Middle frontal gyrus (tissue), 1 donor: Measurements from ENCODE around the gene FES.
A peak's percentile ranks its signal among the peaks of the same experiment; 100 is the strongest.
"Not testable (repeated sequence)": the region's sequence is repeated elsewhere in the genome, so short reads cannot be mapped to it uniquely, and the experiment has no call there.

Experiments used
- DNase-seq: peaks from one replicate; pipeline ENCODE4 v3.0.0-alpha.2; 2015; ENCODE audit warnings: low spot score; ENCODE audit errors: extremely low spot score

FES gene

DNA sequence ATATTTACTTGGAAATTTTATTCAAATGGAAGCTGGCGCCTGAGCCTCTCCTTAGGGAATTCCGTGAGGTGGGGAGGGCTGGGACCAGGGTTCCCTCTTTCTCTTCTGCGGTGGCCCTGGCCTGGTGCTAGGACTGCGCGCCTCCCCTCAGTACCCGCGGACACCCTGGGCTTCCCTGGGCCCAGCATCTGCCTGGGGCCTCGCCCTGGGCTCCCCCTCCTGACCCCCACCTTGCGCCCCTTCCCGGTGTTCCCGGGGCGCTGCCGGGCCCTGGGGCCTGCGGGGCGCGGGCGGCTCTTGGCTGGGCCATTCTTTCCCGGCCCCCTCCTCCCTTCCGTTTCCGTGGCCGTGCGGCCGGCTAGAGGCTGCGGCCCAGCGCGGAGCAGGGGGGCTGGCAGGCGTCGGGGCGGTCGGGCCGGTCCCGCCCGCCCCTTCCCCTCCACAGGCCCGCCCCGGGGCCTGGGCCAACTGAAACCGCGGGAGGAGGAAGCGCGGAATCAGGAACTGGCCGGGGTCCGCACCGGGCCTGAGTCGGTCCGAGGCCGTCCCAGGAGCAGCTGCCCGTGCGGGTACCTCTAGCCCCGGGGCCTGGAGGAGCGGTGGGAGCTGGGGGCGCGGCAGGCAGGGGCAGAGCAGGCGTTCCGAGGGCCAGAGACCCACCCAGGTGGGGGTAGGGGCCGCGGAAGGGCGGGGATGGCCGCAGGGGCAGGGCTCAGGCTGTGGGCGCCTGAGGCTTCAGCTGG, at the start of gene FES:
TSS of gene FES (plus strand) at position 529 of the 743 bp plus-strand sequence. CDS start 542 bp downstream, outside the sequence.
- no peak for DNase-seq

DNA sequence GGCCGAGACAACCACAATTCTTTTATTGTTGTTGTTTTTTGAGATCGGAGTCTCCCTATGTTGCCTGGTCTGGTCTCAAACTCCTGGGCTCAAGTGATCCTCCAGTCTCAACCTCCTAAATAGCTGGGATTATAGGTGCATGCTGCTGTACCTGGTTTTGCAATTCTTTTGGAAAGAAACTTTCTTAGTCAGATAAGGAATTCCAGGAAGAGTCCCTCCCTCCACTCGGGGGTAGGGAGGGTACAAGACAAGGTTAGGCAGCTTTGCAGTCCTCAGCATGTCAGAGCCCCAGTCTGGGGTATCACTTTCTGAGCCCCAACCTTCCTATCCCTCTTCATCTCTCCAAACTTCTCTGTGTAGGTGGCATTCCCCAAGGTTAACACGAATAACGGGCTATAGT, 49.7 kb upstream of the FES start:
- DNase-seq, result no peak

DNA sequence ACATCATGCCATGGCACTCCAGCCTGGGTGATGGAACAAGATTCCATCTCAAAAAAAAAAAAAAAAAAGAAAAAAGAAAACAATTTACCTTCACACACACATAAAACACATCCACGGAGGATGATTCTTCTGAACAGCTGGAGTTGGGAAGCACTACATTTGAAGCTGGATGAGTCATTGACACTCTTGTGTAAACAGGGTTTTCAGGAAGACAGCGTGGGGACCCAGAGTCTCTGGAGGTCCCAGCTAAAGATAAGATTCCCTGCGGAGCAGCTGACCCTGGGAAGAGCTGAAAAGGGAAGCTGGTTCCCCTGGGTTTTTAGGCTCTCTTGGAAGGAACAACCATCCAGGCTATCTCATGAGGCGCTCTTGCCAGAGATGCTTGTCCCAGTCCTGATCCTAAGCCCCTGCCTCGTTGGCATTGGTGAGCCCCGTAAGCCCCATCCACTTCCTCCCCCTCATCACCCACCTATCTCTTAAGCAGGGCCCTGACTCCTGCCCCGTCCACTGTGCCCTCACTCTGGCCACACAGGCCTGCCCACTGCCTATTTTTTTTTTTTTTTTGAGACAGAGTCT, 47.9 kb upstream of the FES start:
- DNase-seq, result no peak

DNA sequence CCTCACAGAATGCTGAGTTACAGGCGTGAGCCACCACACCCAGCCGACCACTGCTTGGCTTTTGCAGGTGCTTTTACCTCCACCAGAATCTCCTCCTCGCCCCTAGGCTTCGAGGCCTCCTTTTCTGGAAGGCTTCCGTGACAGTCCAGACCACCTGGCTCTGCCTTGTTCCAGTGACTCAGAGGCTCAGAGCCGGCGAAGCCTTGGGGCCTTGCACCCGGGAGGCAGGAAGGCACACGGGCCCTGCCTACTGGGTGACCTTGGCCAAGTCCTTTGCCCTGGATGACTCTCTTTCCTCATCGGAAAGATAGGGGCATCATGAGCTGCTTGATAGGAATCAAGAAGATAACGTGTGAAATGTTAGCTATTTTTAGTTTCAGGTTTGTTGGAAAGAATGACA, 47.2 kb upstream of the FES start:
- DNase-seq, result no peak

DNA sequence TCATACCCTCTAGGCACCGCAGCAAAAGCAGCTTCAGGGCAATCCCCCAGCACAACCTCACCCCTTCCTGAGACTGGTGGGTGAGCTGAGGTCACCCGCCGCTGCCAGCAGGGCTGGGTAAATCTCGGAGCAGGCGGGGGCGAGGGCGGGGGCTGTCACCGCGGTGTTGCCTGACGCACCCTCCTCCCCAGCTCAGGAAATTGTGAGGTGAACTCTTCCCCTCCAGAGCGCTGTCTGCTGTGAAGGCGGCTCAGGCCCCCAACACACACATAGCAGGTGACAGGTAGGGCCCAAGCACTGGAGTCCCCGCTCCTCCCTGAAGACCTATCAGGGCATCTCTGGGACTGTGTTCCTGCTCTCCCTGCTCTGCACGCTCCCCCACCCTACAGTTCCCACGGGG, 46.2 kb upstream of the FES start:
- no peak for DNase-seq

DNA sequence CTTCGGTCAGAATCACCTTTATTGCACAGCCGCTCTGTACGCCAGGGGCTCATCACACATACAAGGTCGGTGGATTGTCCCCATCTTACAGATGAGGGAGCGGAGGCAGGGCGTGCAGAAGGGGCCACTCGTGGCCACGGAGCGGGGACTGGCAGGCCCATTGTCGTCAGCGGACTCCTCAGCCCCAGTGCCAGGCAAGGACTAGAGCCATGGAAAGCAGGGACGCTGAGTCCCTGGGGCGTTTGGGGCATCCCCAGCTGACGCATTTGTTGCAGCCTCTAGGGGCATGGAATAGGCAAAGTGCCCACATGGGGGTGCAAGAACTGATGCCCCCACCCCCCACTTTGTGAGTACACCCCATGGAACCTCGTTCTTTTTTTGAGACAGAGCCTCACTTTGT, 45.8 kb upstream of the FES start:
- DNase-seq, result no peak

DNA sequence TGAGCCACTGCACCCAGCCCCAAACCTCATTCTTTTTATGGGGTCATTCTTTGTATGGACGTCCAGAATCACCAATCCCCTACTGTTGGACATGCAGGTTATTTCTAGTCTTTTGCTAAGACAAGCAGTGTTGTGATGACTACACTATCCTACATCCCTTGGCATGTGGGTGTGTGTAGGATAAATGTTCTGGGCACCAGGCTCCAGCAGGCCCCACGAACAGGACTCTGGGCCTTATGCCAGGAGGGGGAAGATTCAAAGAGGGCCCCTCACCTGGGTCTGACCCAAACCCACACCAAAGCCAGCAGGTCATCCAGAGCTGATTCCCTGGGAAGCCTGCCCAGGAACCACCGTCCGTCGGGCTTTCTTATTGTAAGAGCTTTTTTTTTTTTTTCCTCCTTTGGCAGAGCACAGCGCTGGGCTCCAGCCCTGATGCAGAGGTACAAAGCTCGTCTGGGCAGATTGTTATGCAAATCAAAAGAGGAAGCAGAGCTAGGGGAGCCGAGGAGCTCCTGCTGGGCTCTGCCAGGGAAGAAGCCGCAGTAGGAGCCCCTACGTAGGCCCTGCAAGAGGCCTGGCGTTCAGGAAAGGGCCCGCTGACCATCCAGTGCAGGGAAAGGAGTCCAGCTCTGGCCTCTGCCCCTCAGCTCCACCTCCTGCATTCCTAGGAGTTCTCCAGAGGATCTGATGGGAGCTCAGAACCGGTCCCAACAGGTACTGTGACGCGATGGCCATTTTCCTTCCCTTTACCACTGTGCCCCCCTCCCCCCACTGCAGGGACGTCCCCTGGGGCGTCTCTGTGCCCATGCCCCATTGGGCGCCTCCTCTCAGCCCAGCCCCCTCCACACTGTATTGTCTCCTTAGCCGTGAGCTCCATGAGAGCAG, 44.9 kb upstream of the FES start:
- peak; percentile 8 for DNase-seq

DNA sequence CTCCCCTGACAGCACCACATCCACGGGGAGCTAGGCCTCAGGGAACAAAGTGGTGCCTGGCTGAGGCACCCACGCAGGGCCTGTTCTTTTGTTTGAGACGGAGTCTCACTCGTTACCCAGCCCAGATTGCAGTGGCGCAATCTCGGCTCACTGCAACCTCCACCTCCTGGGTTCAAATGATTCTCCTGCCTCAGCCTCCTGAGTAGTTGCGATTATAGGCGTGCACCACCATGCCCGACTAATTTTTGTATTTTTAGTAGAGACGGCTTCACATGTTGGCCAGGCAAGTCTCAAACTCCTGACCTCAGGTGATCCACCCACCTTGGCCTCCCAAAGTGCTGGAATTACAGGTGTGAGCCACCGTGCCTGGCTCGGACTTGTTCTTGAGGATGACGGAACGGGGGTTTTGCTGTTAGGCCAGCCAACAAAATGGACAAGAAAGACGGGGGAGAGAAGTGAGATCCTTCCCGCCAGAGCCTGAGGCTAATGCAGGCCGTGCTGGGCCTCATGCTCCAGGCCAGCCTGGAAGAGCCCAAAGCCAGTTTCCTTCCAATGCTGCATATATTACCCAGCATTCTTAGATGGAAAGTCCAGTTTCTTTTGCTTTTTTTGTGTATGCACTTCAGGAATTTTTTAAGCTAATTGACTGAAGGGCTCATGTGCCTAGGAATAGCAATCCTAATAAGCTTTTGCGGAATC, 44.0 kb upstream of the FES start:
- DNase-seq, result no peak

DNA sequence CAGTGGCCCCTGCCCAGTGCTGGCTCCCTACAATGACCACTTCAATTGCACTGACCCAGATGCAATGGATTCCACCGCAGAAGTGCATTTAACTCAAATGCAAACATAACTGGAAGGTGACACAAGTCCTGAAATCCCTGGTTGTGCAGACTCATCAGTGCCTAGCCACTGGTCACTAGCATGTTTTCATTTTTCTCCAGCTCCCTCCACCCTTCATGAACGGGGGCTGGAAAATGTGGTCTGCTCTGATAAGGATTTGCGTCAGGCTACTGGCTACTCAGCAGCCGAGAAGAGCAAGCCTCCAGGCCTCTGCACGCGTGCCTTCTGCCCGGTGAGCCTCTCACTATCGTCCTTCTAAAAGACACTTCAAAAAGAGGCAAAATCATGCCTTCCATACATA, 43.4 kb upstream of the FES start:
- DNase-seq, result no peak

DNA sequence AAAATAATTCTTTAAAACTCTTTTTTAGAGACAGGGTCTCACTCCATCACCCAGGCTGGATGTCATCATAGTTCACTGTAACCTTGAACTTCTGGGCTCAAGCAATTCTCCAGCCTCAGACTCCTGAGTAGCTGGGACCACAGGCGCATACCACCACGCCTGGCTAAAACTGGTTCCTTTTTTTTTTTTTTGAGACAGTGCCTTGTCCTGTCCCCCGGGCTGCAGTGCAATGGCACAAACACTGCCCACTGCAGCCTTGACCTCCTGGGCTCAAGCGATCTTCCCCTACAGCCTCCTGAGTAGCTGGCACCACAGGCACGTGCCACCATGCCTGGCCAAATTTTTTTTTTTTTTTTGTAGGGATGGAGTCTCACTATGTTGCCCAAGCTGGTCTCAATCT, 39.6 kb upstream of the FES start:
- no peak for DNase-seq

DNA sequence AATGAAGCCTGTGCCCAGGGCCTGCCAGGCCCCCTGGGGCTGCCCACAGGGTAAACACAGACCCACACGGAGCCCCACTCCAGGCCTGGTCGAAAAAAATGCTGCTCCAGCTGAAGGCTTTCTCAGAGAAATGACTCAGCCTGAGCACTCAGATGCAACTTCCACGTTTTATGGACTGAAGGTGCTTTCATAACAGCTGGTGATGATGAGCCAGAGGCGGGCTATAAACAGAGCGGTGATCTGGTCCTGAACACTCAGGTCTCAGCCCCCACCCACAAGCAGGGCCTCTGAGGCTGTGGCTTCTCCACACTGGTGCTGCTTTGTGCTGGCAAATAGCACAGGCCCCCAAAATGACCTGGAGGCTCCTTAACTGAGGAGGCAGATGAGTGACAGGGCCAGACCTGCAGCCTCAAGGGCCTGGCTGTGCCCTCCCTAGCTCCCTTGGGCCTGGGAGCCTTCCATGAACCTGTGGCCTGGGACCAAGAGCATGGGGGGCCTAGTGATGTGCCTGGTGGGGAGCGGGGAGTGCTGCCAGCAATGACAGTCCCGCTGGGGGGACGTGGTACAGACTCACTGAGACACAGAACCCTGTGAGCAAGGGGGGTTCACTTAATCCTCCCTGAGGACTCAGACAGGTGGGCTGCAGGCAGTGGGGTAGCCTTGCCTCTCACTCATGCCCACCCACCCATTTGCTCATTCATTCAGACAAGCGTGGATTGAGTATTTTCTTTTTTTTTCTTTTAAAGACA, 38.9 kb upstream of the FES start:
- DNase-seq, result no peak

DNA sequence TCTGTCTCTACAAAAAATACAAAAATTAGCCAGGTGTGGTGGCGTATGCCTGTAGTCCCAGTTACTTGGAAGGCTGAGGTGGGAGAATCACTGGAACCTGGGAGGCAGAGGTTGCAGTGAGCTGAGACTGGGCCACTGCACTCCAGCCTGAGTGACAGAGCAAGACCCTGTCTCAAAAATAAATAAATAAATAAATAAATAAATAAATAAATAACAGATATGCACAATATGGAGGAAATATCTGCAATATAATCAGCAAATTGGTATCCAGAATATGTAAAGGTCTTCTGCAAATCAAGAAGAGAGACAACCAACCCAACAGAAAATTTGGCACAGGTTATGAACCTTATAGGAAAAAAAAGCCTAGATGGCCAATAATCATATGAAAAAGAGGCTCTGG, 34.9 kb upstream of the FES start:
- not testable (repeated sequence) for DNase-seq

DNA sequence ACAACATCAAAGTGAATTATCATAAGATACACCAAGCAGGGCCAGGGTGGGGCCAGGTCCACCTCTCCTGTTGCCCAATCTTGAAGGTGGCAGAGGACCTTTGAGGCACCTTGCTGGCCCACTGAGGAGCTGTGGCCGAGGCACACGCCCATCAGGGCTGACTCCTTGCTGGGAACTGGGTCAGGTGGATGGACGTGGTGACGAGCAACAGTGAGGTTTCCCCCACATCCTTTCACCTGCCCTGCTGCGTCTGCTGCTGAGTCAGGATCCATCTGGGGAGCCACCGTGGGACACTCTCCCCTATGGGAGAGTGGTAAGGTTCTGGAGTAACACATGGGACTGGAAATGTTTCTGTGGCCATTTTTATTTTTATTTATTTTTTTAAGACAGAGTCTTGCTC, 33.2 kb upstream of the FES start:
- no peak for DNase-seq

DNA sequence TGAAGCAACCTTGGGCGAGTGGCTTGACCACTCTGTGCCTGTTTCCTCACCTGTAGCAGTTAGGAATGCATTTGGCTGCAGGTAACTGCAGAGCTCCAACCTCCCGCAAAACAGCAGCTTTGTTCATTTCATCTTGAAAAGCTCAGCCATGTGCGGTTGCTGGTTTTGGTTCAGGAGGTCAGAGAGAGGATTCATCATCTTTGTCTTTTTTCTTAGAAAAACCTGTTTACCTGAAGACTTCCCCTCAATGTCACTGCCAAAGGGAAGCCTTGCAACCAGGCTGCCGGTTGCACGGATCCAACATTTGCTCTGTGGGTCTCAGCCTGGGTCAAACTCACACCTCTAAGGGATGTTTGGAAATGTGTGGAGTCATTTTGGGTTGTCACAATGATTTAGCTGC, 32.4 kb upstream of the FES start:
- no peak for DNase-seq

DNA sequence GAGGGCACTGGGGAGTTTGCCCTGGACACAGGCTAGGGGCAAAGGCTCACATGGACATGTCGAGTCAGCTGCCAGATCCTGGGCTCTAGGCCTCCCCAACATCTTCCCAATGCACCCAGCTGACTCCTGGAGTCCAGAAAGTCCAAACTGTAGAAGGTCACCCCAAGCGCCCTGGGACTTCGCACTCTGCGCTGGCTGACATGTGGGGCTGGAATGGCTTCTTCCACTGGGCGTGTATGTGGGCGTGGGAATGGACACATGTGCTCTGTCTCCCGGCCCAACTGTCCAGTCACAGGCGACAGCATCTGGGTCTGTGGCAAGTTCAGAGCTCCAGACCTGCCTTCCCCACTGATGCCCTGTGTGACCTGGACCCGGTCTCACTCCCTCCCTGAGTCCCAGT, 29.2 kb upstream of the FES start:
- DNase-seq, result no peak

DNA sequence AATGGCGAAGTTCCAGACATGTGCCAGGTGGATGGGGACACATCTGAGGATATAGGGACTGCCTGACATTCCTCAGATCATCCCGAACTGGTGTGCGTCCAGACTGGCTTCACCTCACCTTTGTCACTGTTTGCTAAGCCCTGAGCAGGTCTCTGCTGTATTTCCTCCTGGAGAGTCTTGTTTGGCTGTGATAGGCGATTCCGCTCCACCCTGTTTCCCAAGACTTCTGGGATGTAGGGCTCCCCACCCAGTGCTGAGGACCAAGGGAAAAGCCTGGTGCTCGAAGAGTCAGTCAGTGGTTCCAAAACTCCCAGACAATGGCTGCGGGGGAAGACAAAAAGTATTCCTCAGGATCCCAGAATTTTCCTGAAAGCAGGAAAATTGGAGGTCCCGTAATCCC, 27.0 kb upstream of the FES start:
- DNase-seq, result no peak

DNA sequence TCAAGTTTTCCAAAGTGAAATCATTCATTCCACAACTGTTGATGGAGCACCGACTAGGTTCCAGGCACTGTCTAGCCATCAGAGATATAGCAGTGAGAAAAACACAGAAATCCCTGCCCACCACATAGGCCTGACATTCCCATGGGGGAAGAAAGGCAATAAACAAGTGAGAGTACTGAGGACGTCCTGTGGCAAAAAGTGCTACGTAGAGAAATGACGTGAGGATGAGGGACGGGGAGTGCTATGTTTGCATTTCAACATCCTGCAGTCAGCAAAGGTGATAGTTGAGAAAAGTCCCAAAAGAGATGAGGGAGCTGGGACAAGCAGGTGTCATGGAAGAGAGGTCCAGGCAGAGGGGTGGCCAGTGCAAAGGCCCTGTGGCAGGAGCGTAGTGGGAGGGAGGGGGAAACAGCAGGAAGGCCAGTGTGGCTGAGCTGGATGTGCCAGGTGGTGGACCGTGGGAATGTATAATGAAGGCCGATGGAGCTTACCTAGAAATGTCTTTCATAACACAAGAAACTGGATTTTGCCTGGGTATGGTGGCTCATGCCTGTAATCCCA, 26.3 kb upstream of the FES start:
- DNase-seq, result no peak

DNA sequence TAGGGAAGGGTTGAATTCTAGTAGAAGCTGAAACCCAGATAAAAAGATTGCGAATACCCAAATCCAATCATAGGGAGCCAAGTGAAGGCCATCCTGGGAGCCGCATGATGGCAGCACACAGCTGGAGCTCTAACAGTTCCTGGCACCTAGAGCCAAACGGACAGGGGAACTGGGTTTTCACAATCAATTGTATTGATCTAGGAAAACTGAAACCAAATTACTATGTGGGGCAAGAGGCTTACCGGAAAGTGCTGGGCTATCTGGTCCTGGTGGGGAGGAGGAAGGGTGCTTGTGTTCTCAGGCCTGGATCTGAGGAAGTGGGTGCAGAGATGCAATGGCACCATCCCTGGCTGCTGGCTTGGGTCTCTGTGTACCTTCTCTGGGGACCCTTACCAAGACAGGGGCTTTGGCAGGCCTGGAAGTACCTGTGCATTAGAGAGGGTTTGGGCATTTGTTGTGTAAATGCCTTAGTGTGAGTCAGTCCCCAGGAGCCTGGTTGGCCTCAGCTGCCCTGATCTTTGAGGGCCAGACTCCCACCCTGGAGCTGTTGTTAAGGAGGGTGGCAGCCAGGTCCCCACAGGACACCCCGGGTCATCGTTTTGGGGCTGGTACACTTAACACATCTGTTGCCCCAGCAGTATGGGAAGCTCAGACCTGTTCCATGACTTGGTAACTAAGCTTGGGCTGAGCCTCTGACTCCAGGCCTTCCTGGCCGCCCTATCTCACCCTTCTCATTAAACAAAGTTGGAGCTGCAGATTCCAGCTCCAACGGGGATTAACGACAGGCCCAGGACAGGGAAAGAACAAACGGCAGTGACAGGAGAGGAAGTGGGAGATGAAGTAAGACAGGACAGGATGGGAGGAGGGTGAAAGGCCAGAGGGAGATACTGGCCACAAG, 24.8 kb upstream of the FES start:
- no peak for DNase-seq

DNA sequence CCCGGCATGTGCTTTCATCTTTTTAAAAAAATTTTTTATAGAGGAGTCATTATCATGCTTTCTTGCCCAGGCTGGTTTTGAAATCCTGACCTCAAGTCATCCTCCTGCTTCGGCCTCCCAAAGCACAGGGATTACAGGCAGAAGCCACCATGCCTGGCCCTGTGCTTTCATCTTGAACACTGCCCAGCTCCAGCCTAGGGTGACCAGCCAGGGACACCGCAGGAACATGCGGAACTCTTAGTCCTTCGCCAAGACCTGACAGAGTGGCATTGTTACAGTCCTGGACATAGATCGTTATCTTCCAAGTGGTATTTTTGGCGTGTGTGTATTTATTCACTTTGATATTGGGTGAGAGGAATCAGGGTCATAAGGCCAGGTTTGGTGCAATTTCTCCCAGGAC, 23.9 kb upstream of the FES start:
- DNase-seq, result no peak
